ENCODE data around the gene PMEPA1.

GRCh38 chr20:57671072-57671391 lies 38.8 kb downstream of the PMEPA1 start:
- TF ChIP-seq EZH2 (IDR thresholded peaks at IDR 0.05; ENCODE audit: borderline replicate concordance, insufficient read depth, low read depth, low read length, poor library complexity, severe bottlenecking) = no peak
- no peak for TF ChIP-seq CTCF (IDR thresholded peaks at IDR 0.05)
